Right lobe of liver (tissue), 6 donors: ENCODE results near the gene PLAC9. TPM values are rescaled to one million over a fixed set of nuclear protein-coding genes. Genes with fewer than 3 reads are reported as not detected.

Experiments
- ATAC-seq, 4 donors: fragments of 200-7000 bp; cut with Tn5 transposase; one replicate each; pipeline ENCODE4 v1.9.1; 2020; ENCODE audit warnings: mild to moderate bottlenecking in 4 of 4, moderate library complexity in 4 of 4
- DNase-seq, 3 donors: peaks; one replicate each; pipeline ENCODE4 v3.0.0-alpha.2; 2020
- H3K27ac ChIP-seq, 3 donors: fragments of 200-600 bp; one replicate each; pipeline ENCODE4 v1.8.0; 2022
- H3K27me3 ChIP-seq, 2 donors: fragments of 200-600 bp; one replicate each; pipeline ENCODE4 v1.8.0; 2022
- H3K36me3 ChIP-seq, 4 donors: fragments of 200-600 bp; sonication (generic) in 1 of 4; one replicate each; pipeline versions ENCODE4 v1.5.1 to v1.8.0; 2017 to 2022; ENCODE audit warnings: control low read depth in 1 of 4
- H3K4me1 ChIP-seq, 4 donors: fragments of 200-600 bp; sonication (generic) in 1 of 4; one replicate each; pipeline versions ENCODE4 v1.5.1 to v1.8.0; 2017 to 2022; ENCODE audit warnings: control low read depth in 1 of 4
- H3K4me3 ChIP-seq, 3 donors: fragments of 200-600 bp; one replicate each; pipeline ENCODE4 v1.8.0; 2022
- H3K9me3 ChIP-seq, 4 donors: fragments of 200-600 bp; sonication (generic) in 1 of 4; one replicate each; pipeline versions ENCODE4 v1.5.1 to v1.8.0; 2017 to 2022; ENCODE audit warnings: control low read depth in 1 of 4
- POLR2A ChIP-seq: fragments of 450-650 bp; IDR thresholded peaks from one replicate; pipeline ENCODE4 v1.6.1; 2017; ENCODE audit warnings: antibody characterized with exemption, mild to moderate bottlenecking
- WGBS: methylation state at CpG from one replicate; pipeline ENCODE4 v1.1.6; 2018; ENCODE audit warnings: low coverage, low lambda C conversion rate; ENCODE audit not compliant: insufficient coverage; ENCODE audit errors: missing lambda C conversion rate; 5-methylcytosine and 5-hydroxymethylcytosine counted together
- intact Hi-C, 2 donors: fragments of 100-400 bp; cut with DNase I; formaldehyde crosslinking; loops; one replicate each; pipeline versions ENCODE4 v1.11.2 to v1.14.1; 2022
- total RNA-seq, 6 experiments: library from RNA; depleted of rRNA in 2 of 6; stranded (reverse); fragments of >200 nt in 2 of 6; fragmentation: NEBNext Ultra II Directional in 3 of 6; extraction: Animal tissue kit (Norgen Biotek cat#: 25700) in 3 of 6; gene quantifications; one replicate each; pipeline versions ENCODE4 v1.1.0 to v1.2.4, GENCODE V29; 2016 to 2023
- TF ChIP-seq, protein P1 (sequence below), 4 donors: fragments of 200-600 bp in 3 of 4; fragments of 450-650 bp in 1 of 4; IDR thresholded peaks; one replicate each; pipeline versions ENCODE4 v1.5.1 to v1.8.0; 2016 to 2022; ENCODE audit warnings: antibody characterized with exemption in 4 of 4, mild to moderate bottlenecking in 2 of 4
- donor health status: DM: no; HTN: yes; CAD: no.
- donor health status: DM: no; HTN: no; CAD: no.
- donor health status: DM: no; HTN: no; CAD: no.
- donor health status: DM: no; HTN: yes; CAD: no.
- donor health status: DM: no; HTN: yes; CAD: no.

The PLAC9 gene
- total RNA-seq, 6 experiments from 2014 or later = 0.78 to 3.9 (median 2.2) TPM; not detected in 1

DNA sequence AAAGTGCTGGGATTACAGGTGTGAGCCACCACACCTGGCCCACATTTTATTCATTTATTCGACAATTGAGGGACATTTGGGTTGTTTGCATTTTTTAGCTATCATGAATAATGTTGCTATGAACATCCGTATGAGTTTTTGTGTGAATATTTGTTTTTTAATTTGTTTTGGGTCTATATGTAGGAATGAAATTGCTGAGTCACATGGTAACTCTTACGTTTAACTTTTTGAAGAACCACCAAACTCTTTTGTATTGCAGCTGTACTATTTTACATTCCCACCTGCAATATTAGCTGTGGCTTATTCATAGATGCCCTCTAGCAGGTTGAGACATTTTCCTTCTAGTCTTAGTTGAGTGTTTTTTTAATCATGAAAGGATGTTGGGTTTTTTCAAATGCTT is 14.4 kb downstream of the PLAC9 start:
- Histone ChIP-seq H3K4me1 (peaks cover 0 to 10% (median 2%) of the 10 kb centered on the region in 4 donors), H3K36me3 (peaks cover 0 to under 1% (median 0%) of the 10 kb centered on the region in 4 donors), H3K27me3 (no peaks in the 10 kb centered on the region), H3K27ac (no peak overlapping the region), H3K9me3 (no peaks in the 10 kb centered on the region), H3K4me3 (no peak overlapping the region)
- DNase-seq = no peak
- WGBS = 84% methylated on average over 3 of the region's 3 CpGs
- intact Hi-C loops = no loop called here
- TF ChIP-seq, protein P1, sequence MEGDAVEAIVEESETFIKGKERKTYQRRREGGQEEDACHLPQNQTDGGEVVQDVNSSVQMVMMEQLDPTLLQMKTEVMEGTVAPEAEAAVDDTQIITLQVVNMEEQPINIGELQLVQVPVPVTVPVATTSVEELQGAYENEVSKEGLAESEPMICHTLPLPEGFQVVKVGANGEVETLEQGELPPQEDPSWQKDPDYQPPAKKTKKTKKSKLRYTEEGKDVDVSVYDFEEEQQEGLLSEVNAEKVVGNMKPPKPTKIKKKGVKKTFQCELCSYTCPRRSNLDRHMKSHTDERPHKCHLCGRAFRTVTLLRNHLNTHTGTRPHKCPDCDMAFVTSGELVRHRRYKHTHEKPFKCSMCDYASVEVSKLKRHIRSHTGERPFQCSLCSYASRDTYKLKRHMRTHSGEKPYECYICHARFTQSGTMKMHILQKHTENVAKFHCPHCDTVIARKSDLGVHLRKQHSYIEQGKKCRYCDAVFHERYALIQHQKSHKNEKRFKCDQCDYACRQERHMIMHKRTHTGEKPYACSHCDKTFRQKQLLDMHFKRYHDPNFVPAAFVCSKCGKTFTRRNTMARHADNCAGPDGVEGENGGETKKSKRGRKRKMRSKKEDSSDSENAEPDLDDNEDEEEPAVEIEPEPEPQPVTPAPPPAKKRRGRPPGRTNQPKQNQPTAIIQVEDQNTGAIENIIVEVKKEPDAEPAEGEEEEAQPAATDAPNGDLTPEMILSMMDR (IDR thresholded peaks at IDR 0.05) = no peak
- TF ChIP-seq POLR2A = no peak
- no peak for ATAC-seq

DNA sequence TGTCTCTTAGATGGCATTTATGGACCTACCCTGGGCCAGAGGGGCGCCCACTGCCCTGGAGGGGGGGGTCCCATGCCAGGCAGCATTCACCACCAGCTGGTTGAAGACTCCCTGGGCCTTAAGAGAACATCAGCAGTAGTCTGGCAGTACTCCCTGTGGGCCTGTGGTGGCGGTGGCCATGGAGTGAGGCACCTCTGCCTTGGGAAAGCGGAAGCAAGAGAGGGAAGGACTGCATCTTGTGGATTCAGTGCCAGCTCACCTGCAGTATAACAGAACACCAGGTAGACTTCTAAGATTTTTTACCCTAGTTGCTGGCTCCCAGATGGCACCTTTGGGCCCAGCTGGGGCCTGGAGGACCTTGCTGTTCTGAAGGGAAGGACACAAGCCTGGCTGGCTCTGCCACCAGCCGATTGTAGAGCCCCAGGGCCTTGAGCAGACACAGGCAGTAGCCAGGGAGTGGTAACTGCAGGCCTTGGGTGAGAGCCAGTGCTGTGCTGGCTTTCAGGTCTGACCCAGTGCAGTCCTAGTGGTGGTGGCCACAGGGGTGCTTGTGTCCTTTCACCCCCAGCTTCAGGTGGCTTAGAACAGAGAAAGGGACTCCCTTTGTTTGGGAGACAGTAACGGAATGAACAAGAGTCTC is 15.8 kb downstream of the PLAC9 start:
- intact Hi-C loops = no loop called here
- Histone ChIP-seq H3K4me1 (peaks cover 0 to 10% (median 2%) of the 10 kb centered on the region in 4 donors), H3K36me3 (peaks cover 0 to 8% (median 0%) of the 10 kb centered on the region in 4 donors), H3K27ac (no peak overlapping the region), H3K9me3 (no peaks in the 10 kb centered on the region), H3K4me3 (no peak overlapping the region), H3K27me3 (no peaks in the 10 kb centered on the region)
- WGBS = 100% methylated on average over 2 of the region's 5 CpGs
- no peak for TF ChIP-seq POLR2A
- TF ChIP-seq, protein P1 (IDR thresholded peaks at IDR 0.05) = no peak
- ATAC-seq = no peak
- DNase-seq = no peak

DNA sequence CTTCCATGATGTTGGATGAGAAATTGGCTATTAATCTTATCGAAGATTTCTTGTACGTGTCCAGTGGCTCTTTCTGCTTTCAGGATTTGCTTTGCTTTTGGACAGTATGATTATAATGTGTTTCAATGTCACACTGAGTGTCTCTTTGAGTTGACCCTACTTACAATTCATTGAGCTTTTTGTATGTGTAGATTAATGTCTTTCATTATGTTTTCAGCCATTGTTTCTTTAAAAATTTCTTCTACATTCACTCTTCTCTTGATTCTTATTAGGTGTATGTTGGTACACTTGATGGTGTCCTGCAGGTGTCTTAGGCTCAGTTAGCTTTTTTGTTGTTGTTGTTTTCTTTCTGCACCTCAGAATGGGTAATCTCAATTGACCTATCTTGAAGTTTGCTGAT is 16.6 kb downstream of the PLAC9 start:
- Histone ChIP-seq H3K4me1 (peaks cover 0 to 4% (median 1%) of the 10 kb centered on the region in 4 donors), H3K4me3 (no peak overlapping the region), H3K27ac (no peak overlapping the region), H3K27me3 (no peaks in the 10 kb centered on the region), H3K36me3 (peaks cover 0 to 12% (median 0%) of the 10 kb centered on the region in 4 donors), H3K9me3 (no peaks in the 10 kb centered on the region)
- ATAC-seq (no peak), DNase-seq (no peak)
- intact Hi-C loops = no loop called here
- TF ChIP-seq, protein P1 (IDR thresholded peaks at IDR 0.05) = no peak
- TF ChIP-seq POLR2A = no peak
- WGBS = 100% methylated on average over 2 of the region's 2 CpGs

DNA sequence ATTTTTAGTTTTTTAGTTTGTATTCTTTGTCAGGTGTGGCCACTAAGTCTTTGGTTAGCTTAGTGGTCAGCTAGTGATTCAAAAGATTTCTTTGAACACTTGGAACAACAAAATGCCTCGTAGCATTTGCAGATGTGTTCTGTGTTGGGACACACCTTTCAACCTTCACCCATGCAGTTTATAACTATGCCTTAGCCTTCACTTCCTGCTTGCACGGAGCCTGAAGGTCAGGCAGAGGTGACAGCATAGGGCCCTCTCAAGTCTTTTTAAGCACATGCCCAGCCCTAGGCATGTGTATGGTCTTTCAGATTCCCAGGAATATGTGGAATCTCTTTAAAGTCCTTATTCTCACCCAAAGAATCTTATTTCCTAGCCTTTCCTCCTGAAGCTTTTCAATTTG is 17.6 kb downstream of the PLAC9 start:
- WGBS = 58% methylated on average over 2 of the region's 2 CpGs
- intact Hi-C loops = loop anchor here in 1 of 2 donors (10.0 kb wide), 1 partner anchor 55 kb away; the partner anchor contains the start of gene ANXA11
- ATAC-seq (no peak), DNase-seq (no peak)
- Histone ChIP-seq H3K4me1 (no peaks in the 10 kb centered on the region), H3K27me3 (no peaks in the 10 kb centered on the region), H3K27ac (no peak overlapping the region), H3K36me3 (peaks cover 0 to 22% (median 1%) of the 10 kb centered on the region in 4 donors), H3K4me3 (no peak overlapping the region), H3K9me3 (no peaks in the 10 kb centered on the region)
- TF ChIP-seq, protein P1 (IDR thresholded peaks at IDR 0.05) = no peak
- no peak for TF ChIP-seq POLR2A
